Tibial nerve (tissue), 4 donors: Measurements from ENCODE around the gene AR. TPM values are rescaled to one million over a fixed set of nuclear protein-coding genes. Genes with fewer than 3 reads are reported as not detected.

Experiments used
- DNase-seq, 2 donors: peaks; one replicate each; pipeline ENCODE4 v3.0.0-alpha.2; 2019; ENCODE audit warnings: low spot score in 2 of 2
- H3K27ac ChIP-seq, 4 donors: fragments of 200-600 bp; sonication (generic) in 3 of 4; one replicate each; pipeline ENCODE4 v1.5.1; 2017 to 2019; ENCODE audit warnings: mild to moderate bottlenecking in 1 of 4
- H3K27me3 ChIP-seq, 2 donors: fragments of 200-600 bp; sonication (generic) in 1 of 2; one replicate each; pipeline versions ENCODE4 v1.5.1 to v1.6.0; 2017 to 2019
- H3K36me3 ChIP-seq, 3 donors: fragments of 200-600 bp; sonication (generic); one replicate each; pipeline ENCODE4 v1.5.1; 2018 to 2019
- H3K4me1 ChIP-seq, 4 donors: fragments of 200-600 bp; sonication (generic) in 3 of 4; one replicate each; pipeline ENCODE4 v1.5.1; 2017 to 2019
- H3K4me3 ChIP-seq, 4 donors: fragments of 200-600 bp; sonication (generic) in 3 of 4; one replicate each; pipeline ENCODE4 v1.5.1; 2017 to 2019; ENCODE audit warnings: mild to moderate bottlenecking in 1 of 4, moderate library complexity in 1 of 4
- H3K9me3 ChIP-seq, 4 donors: fragments of 200-600 bp; sonication (generic) in 3 of 4; one replicate each; pipeline ENCODE4 v1.5.1; 2017 to 2019
- CTCF ChIP-seq, 5 experiments: fragments of 200-600 bp in 3 of 5; fragments of 450-650 bp in 2 of 5; sonication (generic) in 3 of 5; IDR thresholded peaks; one replicate each; pipeline ENCODE4 v1.5.1; 2016 to 2019; ENCODE audit warnings: antibody characterized with exemption in 5 of 5, mild to moderate bottlenecking in 3 of 5, moderate library complexity in 2 of 5
- EP300 ChIP-seq, 2 donors: sonication (generic); formaldehyde crosslinking; IDR thresholded peaks; one replicate each; pipeline ENCODE4 v1.6.1; 2017; ENCODE audit warnings: antibody characterized with exemption in 2 of 2, mild to moderate bottlenecking in 1 of 2
- POLR2A ChIP-seq, 2 donors: fragments of 450-650 bp; IDR thresholded peaks; one replicate each; pipeline ENCODE4 v1.6.1; 2017; ENCODE audit warnings: antibody characterized with exemption in 2 of 2, mild to moderate bottlenecking in 2 of 2, moderate library complexity in 2 of 2
- WGBS, 2 donors: methylation state at CpG; one replicate each; pipeline ENCODE4 v1.1.5; 2018; 5-methylcytosine and 5-hydroxymethylcytosine counted together
- total RNA-seq, 4 donors: library from RNA; depleted of rRNA; stranded (reverse); fragments of >200 nt; gene quantifications; one replicate each; pipeline ENCODE4 v1.1.0, GENCODE V29; 2016

The AR gene
- total RNA-seq, 4 donors from 2014 or later = 9.6 to 23.5 (median 14.1) TPM

DNA sequence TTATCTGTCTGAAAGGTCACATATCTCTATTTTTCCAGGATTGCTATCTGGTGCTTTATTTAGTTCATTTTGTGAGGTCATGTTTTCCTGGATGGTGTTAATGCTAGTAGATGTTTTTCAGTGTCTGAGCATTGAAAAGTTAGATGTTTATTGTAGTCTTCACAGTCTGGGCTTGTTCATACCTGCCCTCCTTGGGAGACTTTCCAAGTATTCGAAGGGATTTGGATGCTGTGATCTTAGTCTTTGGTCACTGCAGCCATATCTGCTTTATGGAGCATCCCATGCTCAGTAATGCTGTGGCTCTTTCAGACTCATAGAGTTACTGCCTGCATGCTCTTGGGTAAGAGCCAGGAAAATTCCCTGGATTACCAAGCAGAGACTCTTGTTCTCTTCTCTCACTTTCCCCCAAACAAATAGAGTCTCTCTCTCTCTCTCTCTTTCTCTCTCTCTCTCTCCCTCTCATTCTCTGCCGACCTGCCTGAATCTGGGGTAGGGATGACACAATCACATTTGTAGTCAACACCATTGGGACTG is 130.0 kb downstream of the AR start:
- Histone ChIP-seq H3K27me3 (no peaks in the 10 kb centered on the region), H3K9me3 (no peaks in the 10 kb centered on the region), H3K27ac (no peak overlapping the region), H3K36me3 (no peaks in the 10 kb centered on the region), H3K4me3 (no peak overlapping the region), H3K4me1 (no peaks in the 10 kb centered on the region)
- no peak for DNase-seq
- TF ChIP-seq CTCF (IDR thresholded peaks at IDR 0.05) (no peak), EP300 (IDR thresholded peaks at IDR 0.05) (no peak), POLR2A (IDR thresholded peaks at IDR 0.05) (no peak)
- WGBS, 2 donors = 58 to 71% methylated on average over 2 of the region's 2 CpGs

DNA sequence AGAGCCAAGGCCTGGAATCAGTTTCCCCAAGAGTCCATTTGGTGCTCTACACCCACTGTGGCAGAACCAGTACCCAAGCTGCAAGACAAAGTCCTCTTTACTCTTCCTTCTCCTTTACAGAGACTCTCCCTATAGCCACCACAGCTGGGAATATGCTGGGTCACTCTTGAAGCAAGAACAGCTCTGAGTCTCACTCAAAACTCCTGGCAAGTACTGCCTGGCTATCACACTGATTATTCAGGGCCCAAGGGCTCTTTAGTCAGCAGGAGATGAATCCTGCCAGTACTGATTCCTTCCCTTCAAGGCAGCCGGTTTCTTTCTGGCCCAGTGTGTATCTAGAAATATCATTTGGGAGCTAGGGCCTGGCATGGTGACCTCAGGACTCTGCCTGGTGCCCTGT is 130.9 kb downstream of the AR start:
- WGBS, 2 donors = 67 to 100% methylated on average over 1 of the region's 1 CpG
- no peaks in the 10 kb centered on the region for H3K4me1 ChIP-seq
- no peak for DNase-seq
- no peaks in the 10 kb centered on the region for H3K27me3 ChIP-seq
- no peak overlapping the region for H3K4me3 ChIP-seq
- TF ChIP-seq CTCF (IDR thresholded peaks at IDR 0.05) (no peak), POLR2A (IDR thresholded peaks at IDR 0.05) (no peak), EP300 (IDR thresholded peaks at IDR 0.05) (no peak)
- no peaks in the 10 kb centered on the region for H3K36me3 ChIP-seq
- no peaks in the 10 kb centered on the region for H3K9me3 ChIP-seq
- H3K27ac ChIP-seq = no peak overlapping the region

GRCh38 chrX:67684136-67684535 is 140.3 kb downstream of the AR start:
- Histone ChIP-seq H3K9me3 (peaks cover 0 to 6% (median 0%) of the 10 kb centered on the region in 4 donors), H3K36me3 (no peaks in the 10 kb centered on the region), H3K27ac (no peak overlapping the region), H3K27me3 (no peaks in the 10 kb centered on the region), H3K4me1 (no peaks in the 10 kb centered on the region), H3K4me3 (no peak overlapping the region)
- 79 to 91% methylated on average over 4 of the region's 4 CpGs for WGBS, 2 donors
- DNase-seq = no peak
- no peak for TF ChIP-seq POLR2A (IDR thresholded peaks at IDR 0.05)
- no peak for TF ChIP-seq EP300 (IDR thresholded peaks at IDR 0.05)
- no peak for TF ChIP-seq CTCF (IDR thresholded peaks at IDR 0.05)

DNA sequence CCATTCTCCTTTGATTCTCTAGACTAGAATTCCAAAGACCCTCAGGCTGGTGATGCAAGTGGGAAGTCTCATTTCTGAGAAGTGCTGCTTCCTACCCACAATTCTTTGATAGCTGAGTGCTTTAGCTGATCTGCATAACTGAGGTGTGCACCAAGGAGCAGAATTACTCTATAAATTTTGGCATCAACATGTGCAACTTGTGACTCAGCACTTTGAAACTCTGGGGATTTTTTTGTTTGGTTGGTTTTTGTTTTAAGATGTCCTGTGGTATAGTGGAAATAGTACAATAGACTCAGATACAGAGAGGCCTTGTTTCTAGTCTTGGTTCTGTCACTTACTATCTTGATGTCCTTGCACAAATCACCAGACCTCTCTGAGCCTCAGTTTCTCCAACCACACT is 148.4 kb downstream of the AR start:
- H3K9me3 ChIP-seq = no peaks in the 10 kb centered on the region
- no peak for TF ChIP-seq CTCF (IDR thresholded peaks at IDR 0.05)
- no peak for TF ChIP-seq EP300 (IDR thresholded peaks at IDR 0.05)
- no peak for TF ChIP-seq POLR2A (IDR thresholded peaks at IDR 0.05)
- H3K36me3 ChIP-seq = no peaks in the 10 kb centered on the region
- peaks cover 0 to 9% (median 4%) of the 10 kb centered on the region in 4 donors for H3K4me1 ChIP-seq
- no peak for DNase-seq
- no peak overlapping the region for H3K27ac ChIP-seq
- no peak overlapping the region for H3K4me3 ChIP-seq
- peaks cover 0 to 5% of the 10 kb centered on the region in 2 donors for H3K27me3 ChIP-seq

DNA sequence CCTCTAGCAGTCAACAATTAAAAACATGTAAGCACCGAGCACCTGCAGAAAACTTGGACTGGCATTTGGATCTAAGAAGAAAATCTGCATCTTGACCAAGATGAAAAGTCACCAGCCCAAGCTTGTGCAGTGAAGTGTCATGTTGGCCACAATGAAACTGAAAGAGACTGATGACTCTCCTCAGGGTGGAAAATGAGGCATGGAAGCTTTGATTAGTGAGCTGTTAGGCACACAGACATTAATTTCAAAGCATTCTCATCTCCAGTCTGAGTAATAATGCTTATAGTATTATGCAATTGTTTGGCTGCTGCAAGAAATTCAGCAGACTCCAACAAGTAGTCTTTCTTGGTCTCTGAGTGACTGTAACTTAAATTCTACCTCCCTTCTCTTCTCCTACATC is 150.1 kb downstream of the AR start:
- TF ChIP-seq EP300 (IDR thresholded peaks at IDR 0.05) (no peak), POLR2A (IDR thresholded peaks at IDR 0.05) (no peak), CTCF (IDR thresholded peaks at IDR 0.05) (no peak)
- Histone ChIP-seq H3K36me3 (no peaks in the 10 kb centered on the region), H3K9me3 (no peaks in the 10 kb centered on the region), H3K27me3 (peaks cover 0 to 5% of the 10 kb centered on the region in 2 donors), H3K4me1 (peaks cover 0 to 9% (median 4%) of the 10 kb centered on the region in 4 donors), H3K4me3 (no peak overlapping the region), H3K27ac (no peak overlapping the region)
- no peak for DNase-seq
- 72 to 100% methylated on average over 1 of the region's 1 CpG for WGBS, 2 donors
